ENCODE data around the gene ARHGEF12.
"Not testable (repeated sequence)": the region's sequence is repeated elsewhere in the genome, so short reads cannot be mapped to it uniquely, and the experiment has no call there.

ARHGEF12 gene

GRCh38 chr11:120501976-120502755, 166.0 kb downstream of the ARHGEF12 start:
- no peak for DNase-seq

- not testable (repeated sequence) for DNase-seq
Observed at GRCh38 chr11:120503529-120503928, 167.3 kb downstream of the ARHGEF12 start.

- no peak for DNase-seq
Observed at GRCh38 chr11:120505801-120506425, 169.7 kb downstream of the ARHGEF12 start.

GRCh38 chr11:120509346-120510053, 173.3 kb downstream of the ARHGEF12 start:
- DNase-seq, result no peak

- DNase-seq, result no peak
Observed at GRCh38 chr11:120510406-120511115, 174.3 kb downstream of the ARHGEF12 start.

- peak; percentile 79 for DNase-seq
Observed at GRCh38 chr11:120511116-120511819, 175.1 kb downstream of the ARHGEF12 start, which contains the start of gene GRIK4. Gene GRIK4 (plus strand): TSS chr11:120511748. CDS start chr11:120660319, 148,571 bp downstream.

GRCh38 chr11:120511820-120512738, 175.9 kb downstream of the ARHGEF12 start:
- no peak for DNase-seq

GRCh38 chr11:120512739-120513435, 176.7 kb downstream of the ARHGEF12 start:
- DNase-seq, result no peak

GRCh38 chr11:120513436-120514315, 177.5 kb downstream of the ARHGEF12 start:
- DNase-seq, result no peak

GRCh38 chr11:120514541-120515121, 178.4 kb downstream of the ARHGEF12 start:
- DNase-seq, result no peak

- DNase-seq, result no peak
Observed at GRCh38 chr11:120515186-120515723, 179.0 kb downstream of the ARHGEF12 start.

GRCh38 chr11:120516461-120517389, 180.5 kb downstream of the ARHGEF12 start:
- DNase-seq, result no peak

GRCh38 chr11:120517390-120517761, 181.2 kb downstream of the ARHGEF12 start:
- no peak for DNase-seq

GRCh38 chr11:120517801-120518291, 181.6 kb downstream of the ARHGEF12 start:
- DNase-seq, result no peak

- no peak for DNase-seq
Observed at GRCh38 chr11:120518356-120518755, 182.1 kb downstream of the ARHGEF12 start.

- no peak for DNase-seq
Observed at GRCh38 chr11:120519474-120519873, 183.3 kb downstream of the ARHGEF12 start.

GRCh38 chr11:120520091-120520822, 184.0 kb downstream of the ARHGEF12 start:
- no peak for DNase-seq

All from activated CD4-positive, alpha-beta T cell treated with anti-CD3 and anti-CD28 coated beads, Interleukin-10, Interleukin-2, amounts not matched to agents 100 ng/mL and 50 ng/mL, durations not matched to agents 16 hours and 8 hours (primary cell).